NCI-H2107 treated with DMSO at 0.1 percent for 48 hours (cell line): ENCODE measurements around the gene CAMK2B.
A peak's percentile ranks its signal among the peaks of the same experiment; 100 is the strongest.

Experiments
- DNase-seq: peaks from one replicate; lab custom pipeline; 2025; ENCODE audit not compliant: unreplicated experiment; lab: John Stamatoyannopoulos, UW

Gene CAMK2B

GRCh38 chr7:44275957-44276570 lies 49.3 kb downstream of the CAMK2B start:
- DNase-seq, result no peak

- no peak for DNase-seq
These were observed 50.2 kb downstream of the CAMK2B start for GRCh38 chr7:44275146-44275545.

GRCh38 chr7:44274623-44274975 lies 50.8 kb downstream of the CAMK2B start:
- DNase-seq, result no peak

- no peak for DNase-seq
These were observed 51.4 kb downstream of the CAMK2B start for GRCh38 chr7:44273681-44274622.

- no peak for DNase-seq
These were observed 52.4 kb downstream of the CAMK2B start for GRCh38 chr7:44272981-44273380.

- DNase-seq, result peak; percentile 7
These were observed 52.9 kb downstream of the CAMK2B start for GRCh38 chr7:44272456-44272855.

- DNase-seq, result no peak
These were observed 55.4 kb downstream of the CAMK2B start for GRCh38 chr7:44269943-44270493.

- no peak for DNase-seq
These were observed 56.0 kb downstream of the CAMK2B start for GRCh38 chr7:44269417-44269816.

- DNase-seq, result no peak
These were observed 56.7 kb downstream of the CAMK2B start for GRCh38 chr7:44268671-44269070.

- peak; percentile 58 for DNase-seq
These were observed 57.5 kb downstream of the CAMK2B start for GRCh38 chr7:44267719-44268421.

- DNase-seq, result no peak
These were observed 58.2 kb downstream of the CAMK2B start for GRCh38 chr7:44267178-44267577.

- no peak for DNase-seq
These were observed 58.9 kb downstream of the CAMK2B start for GRCh38 chr7:44266526-44266925.

- peak; percentile 62 for DNase-seq
These were observed 59.7 kb downstream of the CAMK2B start for GRCh38 chr7:44265728-44266127.

- peak; percentile 95 for DNase-seq
These were observed 61.0 kb downstream of the CAMK2B start for GRCh38 chr7:44264221-44264931.

- DNase-seq, result no peak
These were observed 61.9 kb downstream of the CAMK2B start for GRCh38 chr7:44263326-44264082.

GRCh38 chr7:44262031-44262430 lies 63.4 kb downstream of the CAMK2B start:
- no peak for DNase-seq

GRCh38 chr7:44261240-44261639 lies 64.2 kb downstream of the CAMK2B start:
- no peak for DNase-seq

GRCh38 chr7:44259547-44260457 lies 65.6 kb downstream of the CAMK2B start:
- DNase-seq, result no peak
